Thymus (tissue), 11 donors: ENCODE data around the gene SLC2A11. TPM values are rescaled to one million over a fixed set of nuclear protein-coding genes. Genes with fewer than 3 reads are reported as not detected.
"Not testable (repeated sequence)": the region's sequence is repeated elsewhere in the genome, so short reads cannot be mapped to it uniquely, and the experiment has no call there.

Experiments
- DNase-seq, 9 donors: peaks; one replicate each; pipeline ENCODE4 v3.0.0-alpha.2; 2013; ENCODE audit warnings: low spot score in 9 of 9, low read depth in 6 of 9, missing footprints in 1 of 9
- H3K27ac ChIP-seq, 2 donors: one replicate each; pipeline ENCODE4 v1.5.1; 2013; ENCODE audit warnings: control low read depth in 1 of 2, low read depth in 1 of 2, low read length in 1 of 2, mild to moderate bottlenecking in 1 of 2, moderate library complexity in 1 of 2
- H3K27me3 ChIP-seq, 2 donors: one replicate each; pipeline ENCODE4 v1.5.1; 2013; ENCODE audit warnings: low read length in 1 of 2; ENCODE audit not compliant: control insufficient read depth in 2 of 2, insufficient read depth in 1 of 2
- H3K36me3 ChIP-seq, 2 donors: one replicate each; pipeline ENCODE4 v1.5.1; 2013; ENCODE audit warnings: low read length in 1 of 2, mild to moderate bottlenecking in 1 of 2, moderate library complexity in 1 of 2; ENCODE audit not compliant: control insufficient read depth in 2 of 2, insufficient read depth in 2 of 2
- H3K4me1 ChIP-seq, 2 donors: one replicate each; pipeline ENCODE4 v1.5.1; 2013; ENCODE audit warnings: low read length in 2 of 2; ENCODE audit not compliant: control insufficient read depth in 2 of 2, insufficient read depth in 2 of 2
- H3K4me3 ChIP-seq, 2 donors: one replicate each; pipeline ENCODE4 v1.5.1; 2013; ENCODE audit warnings: low read length in 2 of 2, control low read depth in 1 of 2, mild to moderate bottlenecking in 1 of 2
- H3K9me3 ChIP-seq, 2 donors: one replicate each; pipeline ENCODE4 v1.5.1; 2013; ENCODE audit warnings: low read length in 1 of 2, mild to moderate bottlenecking in 1 of 2; ENCODE audit not compliant: control insufficient read depth in 2 of 2, insufficient read depth in 1 of 2
- WGBS: extraction: QIAGEN DNeasy Blood & Tissue Kit; methylation state at CpG from one replicate; pipeline ENCODE4 v1.1.7; 2013; 5-methylcytosine and 5-hydroxymethylcytosine counted together
- polyA plus RNA-seq: library from polyadenylated mRNA; stranded (reverse); fragments of 200-250 nt; gene quantifications from one replicate; pipeline ENCODE4 v1.2.3, GENCODE V29; 2013
- total RNA-seq: library from RNA; stranded (reverse); fragments of 120-200 nt; gene quantifications from one replicate; pipeline ENCODE4 v1.2.4, GENCODE V29; 2013
- donor health status: healthy.

SLC2A11 gene
- total and polyA plus RNA-seq, 2 donors, result 4.3 to 8.8 TPM

DNA sequence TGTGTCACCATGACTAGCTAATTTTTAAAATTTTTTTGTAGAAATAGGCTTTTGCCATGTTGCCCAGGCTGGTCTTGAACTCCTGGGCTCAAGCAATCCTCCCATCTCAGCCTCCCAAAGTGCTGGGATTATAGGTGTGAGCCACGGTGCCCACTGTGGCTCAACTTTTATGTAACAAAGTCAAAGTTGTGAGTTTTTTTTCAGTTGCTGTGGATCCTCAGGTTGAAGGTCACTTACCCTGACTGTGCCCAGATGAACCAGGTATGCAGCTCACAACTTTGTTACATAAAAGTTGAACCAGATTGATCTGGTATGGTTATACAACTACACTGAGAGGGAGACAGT, 62.6 kb downstream of the SLC2A11 start:
- not testable (repeated sequence) for H3K27ac ChIP-seq, H3K9me3 ChIP-seq, DNase-seq, H3K27me3 ChIP-seq, H3K4me3 ChIP-seq, H3K4me1 ChIP-seq
- 98% methylated on average over 1 of the region's 1 CpG for WGBS
- H3K36me3 ChIP-seq, result peaks cover 0 to 11% of the 10 kb centered on the region in 2 donors

DNA sequence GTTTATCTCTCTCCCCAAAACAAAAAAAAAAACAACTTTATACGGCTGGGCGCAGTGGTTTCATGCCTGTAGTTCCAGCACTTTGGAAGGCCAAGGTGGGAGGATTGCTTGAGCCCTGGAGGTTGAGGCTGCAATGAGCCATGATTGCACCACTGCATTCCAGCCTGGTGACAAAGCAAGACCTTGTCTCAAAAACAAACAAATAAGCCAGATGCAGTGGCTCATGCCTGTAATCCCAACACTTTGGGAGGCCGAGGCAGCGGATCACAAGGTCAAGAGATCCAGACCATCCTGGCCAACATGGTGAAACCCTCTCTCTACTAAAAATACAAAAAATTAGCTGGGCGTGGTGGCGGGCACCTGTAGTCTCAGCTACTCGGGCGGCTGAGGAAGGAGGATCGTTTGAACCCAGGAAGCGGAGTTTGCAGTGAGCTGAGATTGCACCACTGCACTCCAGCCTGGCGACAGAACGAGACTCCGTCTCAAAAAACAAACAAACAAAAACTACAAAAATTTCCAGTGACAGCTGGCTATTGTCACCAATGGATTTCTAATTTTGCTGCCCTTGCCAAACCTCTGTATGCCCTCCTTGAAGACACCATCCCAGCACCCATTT, 64.0 kb downstream of the SLC2A11 start:
- not testable (repeated sequence) for H3K4me3 ChIP-seq, H3K4me1 ChIP-seq, H3K9me3 ChIP-seq, DNase-seq, H3K27me3 ChIP-seq, H3K27ac ChIP-seq
- WGBS, result 89% methylated on average over 13 of the region's 13 CpGs
- H3K36me3 ChIP-seq, result peaks cover 0 to 17% of the 10 kb centered on the region in 2 donors

DNA sequence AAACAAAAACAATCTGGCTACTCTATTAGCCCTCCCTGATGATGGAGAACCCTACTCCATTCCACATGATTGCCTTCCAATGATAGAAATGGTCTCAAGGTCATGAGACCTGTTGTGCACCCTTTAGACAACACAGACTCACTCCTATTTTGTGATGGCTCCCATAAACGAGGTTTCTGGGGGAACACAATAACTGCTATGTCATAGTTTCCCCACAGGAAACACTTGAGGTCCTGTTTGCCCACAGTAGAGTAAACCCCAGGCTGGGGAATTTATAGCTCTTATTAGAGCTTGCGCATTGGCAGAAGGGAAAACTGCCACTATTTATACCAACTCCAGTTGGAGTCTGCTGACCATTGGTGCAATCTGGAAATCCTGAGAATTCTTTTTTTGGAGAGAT, 65.2 kb downstream of the SLC2A11 start:
- peaks cover 0 to 17% of the 10 kb centered on the region in 2 donors for H3K36me3 ChIP-seq
- H3K4me1 ChIP-seq, result no peaks in the 10 kb centered on the region
- peaks cover 0 to 9% of the 10 kb centered on the region in 2 donors for H3K9me3 ChIP-seq
- no peaks in the 10 kb centered on the region for H3K27me3 ChIP-seq
- H3K27ac ChIP-seq, result no peak overlapping the region
- WGBS, result 22% methylated on average over 2 of the region's 2 CpGs
- no peak for DNase-seq
- H3K4me3 ChIP-seq, result no peak overlapping the region

DNA sequence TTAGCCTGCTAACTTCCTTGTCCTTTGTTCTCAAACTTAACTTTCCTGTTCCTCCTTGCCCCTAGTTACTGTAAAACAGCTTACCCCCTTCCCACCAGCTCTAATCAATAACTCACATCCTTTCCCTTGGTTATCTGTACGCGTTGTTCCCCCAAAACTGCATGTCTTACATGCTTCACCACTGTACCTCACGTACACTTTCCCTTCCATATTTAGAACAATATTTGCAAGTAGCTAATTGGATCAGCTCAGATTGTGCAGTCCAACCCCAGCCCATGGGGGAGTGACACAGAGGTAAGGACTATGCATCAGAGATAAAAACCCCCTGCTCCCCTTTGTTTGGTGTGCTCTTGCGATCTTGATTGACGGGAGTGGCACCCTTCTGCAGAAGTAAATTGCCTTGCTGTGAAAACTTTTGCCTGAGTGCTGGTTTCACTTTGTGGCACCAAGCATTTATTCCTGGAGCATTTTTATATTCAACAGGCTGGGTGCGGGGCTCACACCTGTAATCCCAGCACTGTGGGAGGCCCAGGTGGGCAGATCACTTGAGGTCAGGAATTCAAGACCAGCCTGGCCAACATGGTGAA, 67.4 kb downstream of the SLC2A11 start:
- Histone ChIP-seq H3K4me3 (no peak overlapping the region), H3K27me3 (no peaks in the 10 kb centered on the region), H3K27ac (no peak overlapping the region), H3K9me3 (peaks cover 0 to 11% of the 10 kb centered on the region in 2 donors), H3K4me1 (no peaks in the 10 kb centered on the region), H3K36me3 (peaks cover 0 to 17% of the 10 kb centered on the region in 2 donors)
- DNase-seq, result no peak
- WGBS, result 93% methylated on average over 6 of the region's 6 CpGs

DNA sequence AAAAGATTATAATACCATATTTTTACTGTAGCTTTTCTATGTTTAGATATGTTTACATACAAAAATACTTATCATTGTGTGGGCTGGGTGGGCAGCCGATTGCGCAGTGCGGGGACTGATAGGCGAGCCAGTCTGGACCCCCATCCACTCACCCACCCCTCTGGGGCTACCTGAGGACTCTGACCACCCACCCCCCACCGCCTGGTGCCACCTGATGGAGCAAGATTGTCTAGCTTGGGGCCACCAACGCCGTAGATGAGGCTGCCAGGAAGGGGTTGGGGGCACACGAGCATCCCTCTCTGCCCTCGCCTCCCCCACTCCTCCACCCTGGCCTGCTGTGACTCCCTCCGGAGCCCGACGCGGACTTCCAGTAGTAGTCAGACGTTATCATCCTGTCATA, 68.9 kb downstream of the SLC2A11 start:
- peaks cover 0 to 15% of the 10 kb centered on the region in 2 donors for H3K9me3 ChIP-seq
- H3K4me1 ChIP-seq, result no peaks in the 10 kb centered on the region
- H3K36me3 ChIP-seq, result peaks cover 0 to 13% of the 10 kb centered on the region in 2 donors
- WGBS, result 84% methylated on average over 14 of the region's 14 CpGs
- no peak for DNase-seq
- no peaks in the 10 kb centered on the region for H3K27me3 ChIP-seq
- H3K27ac ChIP-seq, result no peak overlapping the region
- H3K4me3 ChIP-seq, result no peak overlapping the region

Other genes starting within 250 kb of the SLC2A11 start
- gene DRICH1, start 225.6 kb upstream of the SLC2A11 start, total RNA-seq, result 0.24 TPM
- 1.4 TPM for gene DRICH1, start 225.6 kb upstream of the SLC2A11 start, polyA plus RNA-seq
- 29.8 TPM for gene RGL4, start 166.9 kb upstream of the SLC2A11 start, total RNA-seq
- 7.8 TPM for gene RGL4, start 166.9 kb upstream of the SLC2A11 start, polyA plus RNA-seq
- 1.4 TPM for gene ZNF70, start 106.8 kb upstream of the SLC2A11 start, total RNA-seq
- 1.7 TPM for gene ZNF70, start 106.8 kb upstream of the SLC2A11 start, polyA plus RNA-seq
- gene VPREB3, start 103.5 kb upstream of the SLC2A11 start, total RNA-seq, result 1.3 TPM
- gene VPREB3, start 103.5 kb upstream of the SLC2A11 start, polyA plus RNA-seq, result 11.4 TPM
- gene C22orf15, start 94.9 kb upstream of the SLC2A11 start, total RNA-seq, result 3.3 TPM
- 1.3 TPM for gene C22orf15, start 94.9 kb upstream of the SLC2A11 start, polyA plus RNA-seq
- 20.0 TPM for gene CHCHD10, start 89.9 kb upstream of the SLC2A11 start, total RNA-seq
- 64.0 TPM for gene CHCHD10, start 89.9 kb upstream of the SLC2A11 start, polyA plus RNA-seq
- 3.9 TPM for gene MMP11, start 85.0 kb upstream of the SLC2A11 start, total RNA-seq
- gene MMP11, start 85.0 kb upstream of the SLC2A11 start, polyA plus RNA-seq, result 3.8 TPM
- gene SMARCB1, start 70.9 kb upstream of the SLC2A11 start, total RNA-seq, result 72.0 TPM
- gene SMARCB1, start 70.9 kb upstream of the SLC2A11 start, polyA plus RNA-seq, result 35.3 TPM
- 2.9 TPM for gene DERL3, start 18.9 kb upstream of the SLC2A11 start, total RNA-seq
- 2.5 TPM for gene DERL3, start 18.9 kb upstream of the SLC2A11 start, polyA plus RNA-seq
- 400 TPM for gene MIF, start 36.5 kb downstream of the SLC2A11 start, total RNA-seq
- 363 TPM for gene MIF, start 36.5 kb downstream of the SLC2A11 start, polyA plus RNA-seq
- gene GSTT2B, start 103.3 kb downstream of the SLC2A11 start, total RNA-seq, result 1.1 TPM
- gene GSTT2B, start 103.3 kb downstream of the SLC2A11 start, polyA plus RNA-seq, result 12.8 TPM
- 1.3 TPM for gene DDTL, start 109.0 kb downstream of the SLC2A11 start, total RNA-seq
- gene DDTL, start 109.0 kb downstream of the SLC2A11 start, polyA plus RNA-seq, result 3.1 TPM
- 95.7 TPM for gene DDT, start 116.6 kb downstream of the SLC2A11 start, total RNA-seq
- 111 TPM for gene DDT, start 116.6 kb downstream of the SLC2A11 start, polyA plus RNA-seq
- gene GSTT2, start 122.3 kb downstream of the SLC2A11 start, total RNA-seq, result not detected
- 3.3 TPM for gene GSTT2, start 122.3 kb downstream of the SLC2A11 start, polyA plus RNA-seq
- not detected for gene GSTT4, start 147.6 kb downstream of the SLC2A11 start, total RNA-seq
- gene GSTT4, start 147.6 kb downstream of the SLC2A11 start, polyA plus RNA-seq, result not detected
- gene CABIN1, start 153.4 kb downstream of the SLC2A11 start, total RNA-seq, result 34.3 TPM
- gene CABIN1, start 153.4 kb downstream of the SLC2A11 start, polyA plus RNA-seq, result 59.7 TPM